Stimulated activated CD4-positive, alpha-beta T cell treated with anti-CD3 and anti-CD28 coated beads, Interleukin-12 subunit alpha, Interleukin-12 subunit beta, amount 100 ng/mL, for 4 hours (primary cell): ENCODE data around the gene PLPPR3.

ENCODE experiments used
- DNase-seq: peaks from one replicate; pipeline ENCODE4 v3.0.0-alpha.2; 2020

The PLPPR3 gene, protein sequence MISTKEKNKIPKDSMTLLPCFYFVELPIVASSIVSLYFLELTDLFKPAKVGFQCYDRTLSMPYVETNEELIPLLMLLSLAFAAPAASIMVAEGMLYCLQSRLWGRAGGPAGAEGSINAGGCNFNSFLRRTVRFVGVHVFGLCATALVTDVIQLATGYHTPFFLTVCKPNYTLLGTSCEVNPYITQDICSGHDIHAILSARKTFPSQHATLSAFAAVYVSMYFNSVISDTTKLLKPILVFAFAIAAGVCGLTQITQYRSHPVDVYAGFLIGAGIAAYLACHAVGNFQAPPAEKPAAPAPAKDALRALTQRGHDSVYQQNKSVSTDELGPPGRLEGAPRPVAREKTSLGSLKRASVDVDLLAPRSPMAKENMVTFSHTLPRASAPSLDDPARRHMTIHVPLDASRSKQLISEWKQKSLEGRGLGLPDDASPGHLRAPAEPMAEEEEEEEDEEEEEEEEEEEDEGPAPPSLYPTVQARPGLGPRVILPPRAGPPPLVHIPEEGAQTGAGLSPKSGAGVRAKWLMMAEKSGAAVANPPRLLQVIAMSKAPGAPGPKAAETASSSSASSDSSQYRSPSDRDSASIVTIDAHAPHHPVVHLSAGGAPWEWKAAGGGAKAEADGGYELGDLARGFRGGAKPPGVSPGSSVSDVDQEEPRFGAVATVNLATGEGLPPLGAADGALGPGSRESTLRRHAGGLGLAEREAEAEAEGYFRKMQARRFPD

GRCh38 chr19:821825-822503, at the start of gene PLPPR3:
Gene PLPPR3, minus strand, starts transcription at chr19:821955. Its CDS starts 396 bp downstream, at chr19:821559.
- no peak for DNase-seq

GRCh38 chr19:870963-871401, 49.2 kb upstream of the PLPPR3 start:
- no peak for DNase-seq

- no peak for DNase-seq
These were observed 48.6 kb upstream of the PLPPR3 start for GRCh38 chr19:870314-870713.

- no peak for DNase-seq
These were observed 47.8 kb upstream of the PLPPR3 start for GRCh38 chr19:869245-870177.

DNA sequence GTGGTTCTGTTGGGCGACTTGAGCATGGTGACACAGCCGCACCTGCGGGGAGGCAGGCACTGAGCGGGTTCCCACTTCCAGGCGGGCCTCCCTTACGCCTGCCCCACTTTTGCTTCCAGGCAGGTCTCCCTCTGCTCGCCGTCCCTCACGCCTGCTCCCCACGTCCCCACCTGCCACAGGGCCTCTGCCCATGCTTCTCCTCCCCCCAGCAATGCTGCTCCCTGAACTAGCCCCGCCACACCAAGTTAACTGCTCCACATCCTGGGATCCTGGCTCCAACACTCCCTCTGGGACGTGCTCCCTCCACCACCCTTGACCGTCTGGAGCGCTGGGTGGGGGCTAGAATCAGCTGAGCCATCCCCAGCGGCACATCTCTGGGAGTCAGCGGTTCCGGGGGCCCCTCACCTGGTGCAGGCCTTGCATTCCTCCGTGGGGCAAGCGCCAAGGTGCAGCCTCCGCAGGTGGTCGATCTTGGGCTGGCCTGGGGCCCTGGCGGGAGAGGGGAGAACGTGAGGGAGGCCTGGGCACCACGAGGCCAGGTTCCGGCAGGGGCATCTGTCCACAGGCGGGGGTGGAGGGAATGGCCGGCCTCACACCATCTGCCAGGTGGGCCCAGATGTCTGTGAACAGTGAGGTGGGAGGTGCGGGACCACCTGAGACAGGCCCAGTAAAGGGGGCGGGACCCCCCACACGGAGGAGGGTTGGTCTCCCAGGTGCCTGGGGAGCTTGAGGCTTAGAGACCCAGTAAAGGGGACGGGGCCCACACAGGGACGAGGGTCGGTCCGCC, 46.9 kb upstream of the PLPPR3 start:
- no peak for DNase-seq

GRCh38 chr19:867855-868457, 46.2 kb upstream of the PLPPR3 start:
- no peak for DNase-seq

GRCh38 chr19:867301-867793, 45.6 kb upstream of the PLPPR3 start:
- no peak for DNase-seq

DNA sequence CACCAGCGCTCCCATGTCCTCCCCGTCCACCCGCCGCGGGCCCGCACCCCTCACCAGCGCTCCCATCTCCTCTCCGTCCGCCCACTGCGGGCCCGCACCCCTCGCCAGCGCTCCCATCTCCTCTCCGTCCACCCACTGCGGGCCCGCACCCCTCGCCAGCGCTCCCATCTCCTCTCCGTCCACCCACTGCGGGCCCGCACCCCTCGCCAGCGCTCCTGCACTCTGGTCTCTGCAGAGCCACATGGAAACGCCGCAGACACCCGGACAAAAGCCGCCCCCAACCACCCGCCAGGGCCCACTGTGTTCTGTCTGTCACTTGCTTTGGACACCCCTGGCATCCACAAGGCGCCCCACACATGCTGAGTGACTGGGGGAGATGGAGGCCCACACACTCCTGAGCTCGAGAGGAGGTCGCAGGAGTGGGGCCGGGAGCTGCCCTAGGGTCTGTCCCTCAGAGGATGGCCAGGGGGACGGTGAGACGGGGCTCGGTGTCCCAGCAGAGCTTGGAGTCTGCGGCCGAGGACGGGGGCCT, 45.1 kb upstream of the PLPPR3 start:
- DNase-seq = no peak

GRCh38 chr19:863315-863620, 41.5 kb upstream of the PLPPR3 start:
- DNase-seq = no peak

- peak; percentile 69 for DNase-seq
These were observed 41.0 kb upstream of the PLPPR3 start for GRCh38 chr19:862581-863314.

- DNase-seq = peak; percentile 65
These were observed 40.2 kb upstream of the PLPPR3 start for GRCh38 chr19:861756-862580.

GRCh38 chr19:861141-861755, 39.5 kb upstream of the PLPPR3 start:
- no peak for DNase-seq

DNA sequence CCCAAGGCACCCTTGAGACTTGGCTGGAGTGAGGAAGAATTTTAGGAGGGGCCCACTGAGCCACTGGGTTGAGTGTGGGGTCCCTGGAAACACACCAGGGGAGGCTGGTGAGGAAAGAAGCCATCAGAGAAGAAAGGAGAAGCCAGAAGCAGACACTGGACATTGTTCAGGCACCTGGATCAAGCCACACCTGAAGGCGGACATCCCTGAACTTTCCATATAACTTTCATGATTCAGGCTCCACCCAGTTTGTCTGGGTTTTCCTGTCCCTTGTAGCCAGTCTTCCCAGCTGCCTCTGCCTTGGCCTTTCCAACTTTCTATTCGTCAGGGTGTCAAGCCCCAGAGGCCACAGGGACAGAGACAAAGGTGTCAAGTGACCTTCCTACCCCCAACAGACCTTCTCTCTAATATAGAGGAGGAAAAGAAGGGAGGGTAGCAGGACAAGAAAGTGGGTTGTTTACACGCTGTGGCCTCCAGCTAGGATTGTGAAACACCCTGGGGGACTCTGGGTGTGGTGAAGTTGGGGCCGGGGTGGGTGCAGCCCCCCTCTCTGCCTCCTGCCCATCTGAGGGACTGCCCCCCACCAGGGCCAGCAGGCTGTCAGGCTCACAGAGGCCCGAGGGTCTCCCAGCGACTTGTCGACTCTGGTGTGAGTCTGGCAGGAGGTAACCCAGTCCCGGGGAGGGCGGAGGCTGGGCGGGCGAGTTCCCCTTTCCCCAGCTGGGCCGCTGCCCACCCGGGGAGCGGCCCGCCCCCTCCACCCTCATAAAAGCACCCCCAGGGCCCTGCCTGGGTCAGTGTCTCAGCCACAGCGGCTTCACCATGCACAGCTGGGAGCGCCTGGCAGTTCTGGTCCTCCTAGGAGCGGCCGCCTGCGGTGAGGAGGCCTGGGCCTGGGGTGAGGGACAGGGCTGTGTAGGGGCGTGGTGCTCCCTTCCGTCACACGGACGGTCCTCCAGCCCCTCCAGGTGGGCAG, 37.4 kb upstream of the PLPPR3 start, which contains the start of gene CFD:
CFD (plus strand) TSS at position 797 of the 976 bp plus-strand sequence; CDS start at position 823, 26 bp downstream.
- no peak for DNase-seq

DNA sequence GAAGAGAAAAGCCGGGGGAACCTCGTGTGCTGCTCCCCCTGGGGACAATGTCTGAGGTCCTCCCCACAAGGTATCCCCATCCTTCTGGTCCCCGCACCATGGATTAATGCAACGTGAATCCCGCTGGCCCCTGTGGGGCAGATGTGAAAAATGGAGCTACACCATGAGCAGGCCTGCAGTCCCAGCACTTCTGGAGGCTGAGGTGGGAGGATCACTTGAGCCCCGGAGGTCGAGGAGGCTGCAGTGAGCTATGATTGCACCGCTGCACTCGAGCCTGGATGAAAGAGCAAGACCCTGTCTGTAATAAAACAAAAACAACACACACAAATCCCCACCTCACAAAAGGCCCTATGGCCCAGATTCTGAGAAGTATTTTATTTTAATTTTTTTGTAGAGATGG, 36.5 kb upstream of the PLPPR3 start:
- DNase-seq = no peak

- DNase-seq = no peak
These were observed 33.9 kb upstream of the PLPPR3 start for GRCh38 chr19:855566-856120.

DNA sequence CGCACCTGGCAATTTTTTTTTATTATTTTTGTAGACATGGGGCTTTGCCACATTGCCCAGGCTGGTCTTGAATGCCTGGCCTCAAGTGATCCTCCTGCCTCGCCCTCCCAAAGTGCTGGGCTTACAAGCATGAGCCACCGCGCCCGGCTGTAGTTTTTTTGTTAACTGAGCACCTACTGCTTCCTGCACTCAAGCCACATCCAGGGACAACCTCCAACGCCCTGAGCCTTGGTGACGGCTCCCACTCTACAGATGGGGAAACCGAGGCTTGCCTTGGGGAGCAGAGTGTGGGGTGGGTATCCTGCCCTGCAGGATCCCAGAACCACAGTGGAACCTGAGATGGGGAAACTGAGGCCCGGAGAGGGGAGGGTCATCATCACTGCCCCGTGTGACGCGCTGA, 33.4 kb upstream of the PLPPR3 start:
- DNase-seq = no peak

- no peak for DNase-seq
These were observed 32.8 kb upstream of the PLPPR3 start for GRCh38 chr19:854549-854948.
